Inferior parietal cortex (tissue), 1 donor: ENCODE results near the gene TIGD2.

Experiments used
- DNase-seq: peaks from one replicate; pipeline ENCODE4 v3.0.0-alpha.2; 2016; ENCODE audit errors: extremely low spot score

The TIGD2 gene

GRCh38 chr4:89161841-89162240 lies 50.5 kb downstream of the TIGD2 start:
- no peak for DNase-seq

- no peak for DNase-seq
Observed at GRCh38 chr4:89162496-89162895, 51.2 kb downstream of the TIGD2 start.

DNA sequence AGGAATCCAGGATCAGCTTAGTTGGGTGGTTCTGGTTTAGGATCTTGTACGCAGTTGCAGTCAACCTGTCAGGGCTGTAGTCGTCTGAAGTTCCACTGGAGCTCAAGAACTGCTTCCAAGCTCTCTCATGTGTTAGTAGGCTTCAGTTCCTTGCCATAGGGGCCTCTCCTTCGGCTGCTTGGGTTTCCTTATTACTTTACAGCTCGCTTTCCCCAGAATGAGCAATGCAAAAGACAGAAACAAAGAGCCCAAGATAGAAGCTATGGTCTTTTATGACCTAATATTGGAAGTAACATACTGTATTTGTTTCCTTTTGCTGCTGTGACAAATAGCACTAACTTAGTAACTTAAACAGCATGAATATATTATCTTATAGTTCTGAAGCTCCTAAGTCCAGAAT lies 51.7 kb downstream of the TIGD2 start:
- no peak for DNase-seq

DNA sequence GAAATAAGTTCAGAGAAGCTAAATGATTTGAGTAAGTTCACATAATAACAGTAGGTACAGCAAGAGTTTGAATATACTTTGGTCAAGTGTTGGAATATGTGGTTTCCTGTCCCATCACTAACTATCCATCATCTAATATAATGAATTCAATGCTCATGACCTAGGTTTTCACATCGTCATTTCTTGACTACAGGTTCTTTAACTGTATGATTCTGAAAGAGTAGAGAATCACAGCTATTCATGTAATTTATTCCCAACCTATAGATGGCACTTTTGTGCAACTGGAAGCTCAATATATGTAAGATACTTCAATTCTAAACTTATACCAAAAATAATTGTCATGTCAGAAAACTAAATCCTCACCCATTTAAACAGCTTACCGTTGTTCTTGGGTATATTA lies 53.1 kb downstream of the TIGD2 start:
- DNase-seq: no peak
